GM21717 (cell line): ENCODE data around the gene RAP1GAP2.

Experiments used
- ATAC-seq: cut with Tn5 transposase; IDR thresholded peaks from one replicate; pipeline ENCODE4 v1.9.1; 2021; ENCODE audit warnings: mild to moderate bottlenecking, moderate library complexity; ENCODE audit not compliant: unreplicated experiment

The RAP1GAP2 gene

GRCh38 chr17:2906901-2907300 lies 110.7 kb downstream of the RAP1GAP2 start:
- no peak for ATAC-seq

GRCh38 chr17:2909175-2909845 lies 113.1 kb downstream of the RAP1GAP2 start:
- no peak for ATAC-seq

- no peak for ATAC-seq
Measured at GRCh38 chr17:2909846-2910234, 113.6 kb downstream of the RAP1GAP2 start.

DNA sequence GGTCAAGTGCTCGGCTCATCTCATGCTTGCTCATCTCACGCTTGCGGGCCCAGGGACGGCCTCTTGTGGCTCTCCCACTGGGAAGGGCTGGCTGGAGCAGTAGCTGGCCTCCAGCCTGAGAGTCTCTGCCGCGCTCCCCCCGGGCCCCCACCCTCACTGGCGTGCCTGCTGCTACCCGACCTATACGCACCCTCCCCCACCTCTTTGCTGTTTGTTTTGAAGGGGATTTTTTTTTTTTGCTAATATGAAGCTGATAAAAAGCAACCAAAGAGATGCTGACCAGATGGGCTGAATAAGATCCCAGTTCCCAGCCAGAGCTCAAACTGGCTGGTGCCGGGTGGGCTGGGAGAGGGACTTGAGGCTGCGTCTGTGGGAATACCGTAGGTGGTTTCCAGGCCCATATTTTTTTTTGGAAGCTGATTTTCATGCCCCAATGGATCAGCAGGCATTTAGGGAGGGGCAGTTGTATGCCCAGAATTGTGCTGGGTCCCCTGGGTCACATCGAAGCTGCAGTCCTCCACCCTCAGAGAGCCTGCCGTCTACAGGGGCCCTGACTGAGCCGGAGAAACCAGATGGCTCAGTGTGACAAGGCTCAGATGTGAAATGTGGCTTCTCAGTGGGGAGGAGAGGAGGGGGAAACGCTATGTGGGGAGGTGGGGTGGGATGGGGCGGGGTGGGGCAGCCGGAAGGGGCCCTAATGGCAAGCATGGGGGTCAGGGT lies 115.0 kb downstream of the RAP1GAP2 start:
- ATAC-seq: no peak

DNA sequence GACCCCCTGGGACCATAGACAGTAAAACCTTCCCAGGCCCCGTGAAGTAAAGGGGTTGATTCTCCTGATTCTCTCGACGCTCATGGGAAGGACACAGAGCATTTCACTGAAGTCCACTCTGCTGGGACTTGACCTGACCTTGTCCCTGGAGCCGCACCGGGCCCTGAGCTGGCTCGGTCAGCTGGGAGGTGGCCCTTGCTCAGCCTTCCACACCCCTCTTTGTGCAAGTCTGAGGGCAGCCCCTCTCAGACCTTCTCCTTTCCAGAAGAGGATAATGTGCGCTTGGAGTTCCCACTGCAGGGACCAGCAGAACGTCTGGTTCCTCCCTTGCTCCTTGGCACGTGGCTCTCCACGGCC lies 115.5 kb downstream of the RAP1GAP2 start:
- ATAC-seq: no peak

- ATAC-seq: no peak
Measured at GRCh38 chr17:2912754-2913153, 116.5 kb downstream of the RAP1GAP2 start.

DNA sequence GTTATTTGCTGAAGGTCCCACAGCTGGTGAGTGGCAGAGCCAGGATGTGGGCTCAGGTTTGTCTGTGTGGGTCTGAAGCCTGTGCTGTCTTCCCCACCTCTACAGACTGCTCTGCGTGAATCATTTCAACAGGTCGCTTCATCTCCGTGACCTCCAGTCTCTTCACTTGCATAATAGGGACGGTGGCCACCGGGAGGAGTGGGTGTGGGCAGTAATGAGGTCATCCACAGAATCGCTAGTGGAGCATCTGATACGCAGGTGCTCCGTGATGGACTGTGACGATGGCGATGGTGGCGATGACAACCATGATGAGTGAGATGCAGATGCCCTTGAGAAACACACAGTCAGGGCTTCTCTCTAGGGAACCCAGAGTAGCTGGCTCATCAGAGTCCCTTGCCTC lies 120.2 kb downstream of the RAP1GAP2 start:
- ATAC-seq: no peak

DNA sequence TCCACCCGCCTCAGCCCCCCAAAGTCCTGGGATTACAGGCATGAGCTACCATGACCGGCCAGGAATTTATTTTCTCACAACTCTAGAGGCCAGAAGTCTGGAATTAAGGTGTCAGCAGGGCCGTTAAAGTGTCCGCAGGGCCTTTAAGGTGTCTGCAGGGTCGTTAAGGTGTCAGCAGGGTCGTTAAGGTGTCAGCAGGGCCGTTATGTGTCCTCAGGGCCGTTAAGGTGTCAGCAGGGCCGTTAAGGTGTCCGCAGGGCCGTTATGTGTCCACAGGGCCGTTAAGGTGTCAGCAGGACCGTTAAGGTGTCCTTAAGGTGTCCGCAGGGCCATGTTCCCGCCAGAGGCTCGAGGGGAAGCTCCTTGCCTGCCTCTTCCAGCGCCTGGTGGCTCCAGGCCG lies 125.2 kb downstream of the RAP1GAP2 start:
- ATAC-seq: no peak

DNA sequence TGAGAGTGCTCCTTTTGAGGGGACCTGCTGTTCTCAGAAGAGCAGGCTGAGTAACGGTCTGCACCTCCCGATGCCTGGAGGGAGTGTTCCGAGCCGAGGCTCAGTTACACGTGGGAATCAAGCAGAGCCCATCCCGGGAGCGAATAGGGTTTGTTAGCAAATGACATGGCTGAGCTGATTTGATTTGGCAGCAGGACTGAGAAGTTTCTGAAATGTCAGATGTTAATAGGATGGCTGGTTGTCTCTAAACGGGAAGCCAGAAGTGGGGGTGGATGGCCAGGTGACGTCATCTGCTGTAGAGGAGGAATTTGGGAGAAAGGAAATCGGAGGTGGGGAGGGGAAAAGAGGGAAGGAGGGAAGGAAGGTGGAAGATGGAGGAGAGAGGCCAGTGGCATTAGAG lies 128.0 kb downstream of the RAP1GAP2 start:
- no peak for ATAC-seq

DNA sequence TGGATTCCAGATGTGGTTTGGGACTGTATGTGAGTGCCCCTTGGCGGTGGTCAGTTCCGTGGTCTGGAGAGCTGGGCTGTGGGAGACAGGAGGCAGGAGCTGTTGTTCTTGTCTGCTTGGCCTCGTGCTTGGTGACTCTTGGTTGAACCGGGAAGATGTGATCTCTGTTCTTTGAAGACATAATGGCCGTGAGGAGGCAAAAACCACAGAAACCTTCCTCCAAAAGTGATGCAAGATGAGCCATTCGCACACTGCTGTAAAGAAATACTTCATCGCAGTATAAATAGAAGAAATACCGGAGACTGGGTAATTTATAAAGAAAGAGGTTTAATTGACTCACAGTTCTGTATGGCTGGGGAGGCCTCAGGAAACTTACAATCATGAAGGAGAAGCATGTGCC lies 128.8 kb downstream of the RAP1GAP2 start:
- ATAC-seq: no peak

DNA sequence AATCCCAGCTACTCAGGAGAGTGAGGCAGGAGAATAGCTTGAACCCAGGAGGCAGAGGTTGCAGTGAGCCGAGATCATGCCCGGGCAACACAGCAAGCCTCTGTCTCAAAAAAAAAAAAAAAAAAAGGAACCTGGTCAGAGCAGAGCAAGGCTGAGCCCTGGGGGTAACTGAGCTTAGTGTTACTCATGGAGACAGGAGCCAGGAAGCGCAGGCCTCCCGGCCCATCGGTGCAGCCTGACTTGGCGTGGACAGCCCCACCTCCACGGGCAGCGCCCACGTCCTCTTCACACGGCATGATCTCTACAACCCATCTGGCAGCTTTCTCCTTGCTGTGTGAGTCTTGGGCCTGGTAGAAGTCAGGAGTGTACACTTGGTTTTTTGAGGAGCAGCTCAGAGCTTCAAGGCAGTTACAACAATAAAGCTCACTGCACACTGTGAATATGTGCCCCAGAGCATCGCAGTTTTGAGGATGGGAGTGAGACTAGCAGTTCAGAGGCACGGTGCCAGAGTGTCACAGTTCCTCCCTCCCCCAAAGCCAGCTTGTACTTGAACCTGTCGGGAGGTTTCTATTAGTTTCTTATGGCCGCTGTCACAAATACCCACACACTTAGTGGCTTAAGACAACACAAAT lies 129.9 kb downstream of the RAP1GAP2 start:
- ATAC-seq: no peak

GRCh38 chr17:2928294-2928890 lies 132.2 kb downstream of the RAP1GAP2 start:
- no peak for ATAC-seq

GRCh38 chr17:2929881-2930533 lies 133.8 kb downstream of the RAP1GAP2 start:
- ATAC-seq: no peak

DNA sequence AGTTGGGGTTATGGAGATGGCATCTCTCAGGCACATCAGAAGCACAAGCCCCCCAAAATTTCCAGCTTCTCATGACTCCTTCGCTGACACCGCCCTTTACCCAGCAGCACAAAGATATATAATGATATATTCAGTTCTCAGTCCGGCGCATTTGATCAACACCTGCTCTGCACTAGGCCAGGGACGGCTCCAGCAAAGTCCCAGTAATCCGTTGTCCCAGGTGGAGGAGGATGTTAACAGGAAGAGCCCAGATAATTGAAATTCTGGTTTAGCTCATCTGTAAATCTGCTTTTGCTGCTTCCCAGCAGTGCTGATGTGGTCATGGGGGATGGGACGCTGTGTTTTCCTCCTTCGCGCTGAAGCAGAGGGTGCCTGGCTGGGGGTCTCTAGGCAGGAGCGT lies 135.6 kb downstream of the RAP1GAP2 start:
- no peak for ATAC-seq

GRCh38 chr17:2932946-2933345 lies 136.7 kb downstream of the RAP1GAP2 start:
- ATAC-seq: no peak

DNA sequence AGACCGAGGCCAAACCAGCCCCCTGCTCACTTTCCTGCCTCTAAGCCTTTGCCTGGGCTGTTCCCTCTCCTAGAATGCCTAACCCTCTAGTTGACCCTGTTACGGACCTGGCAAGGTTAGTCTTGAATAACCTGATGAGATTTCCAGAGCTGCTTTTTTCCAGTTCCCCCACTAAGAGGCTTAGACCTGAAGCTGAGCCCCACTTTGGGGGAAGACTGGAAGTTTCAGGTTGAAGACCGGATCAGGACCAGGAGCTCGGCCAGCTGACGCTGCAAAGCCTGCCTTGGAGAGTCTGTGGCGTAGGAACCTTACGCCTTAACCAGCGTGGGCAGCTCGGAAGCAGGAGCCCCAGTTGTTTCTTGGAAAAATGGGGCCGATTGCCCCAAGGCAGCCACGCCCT lies 137.4 kb downstream of the RAP1GAP2 start:
- no peak for ATAC-seq

DNA sequence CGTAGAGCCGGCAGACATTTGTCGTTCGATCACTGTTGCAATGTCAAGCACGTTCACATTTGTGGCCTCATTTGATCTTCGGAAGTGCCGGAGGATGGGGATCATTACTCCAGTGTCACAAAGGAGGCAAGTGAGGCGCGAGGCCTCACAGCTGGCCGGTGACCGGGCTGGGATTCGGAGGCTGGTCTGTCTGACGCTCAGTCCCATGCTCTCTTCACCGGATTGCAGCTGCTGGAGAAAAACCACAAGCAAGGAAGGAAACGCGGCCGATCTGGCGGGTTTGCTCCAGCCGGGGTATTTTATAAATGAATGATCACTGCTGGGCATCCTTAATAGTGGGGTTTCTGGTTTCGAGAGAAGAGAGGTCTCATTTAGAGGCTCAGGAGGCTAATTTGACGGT lies 139.4 kb downstream of the RAP1GAP2 start:
- ATAC-seq: no peak

DNA sequence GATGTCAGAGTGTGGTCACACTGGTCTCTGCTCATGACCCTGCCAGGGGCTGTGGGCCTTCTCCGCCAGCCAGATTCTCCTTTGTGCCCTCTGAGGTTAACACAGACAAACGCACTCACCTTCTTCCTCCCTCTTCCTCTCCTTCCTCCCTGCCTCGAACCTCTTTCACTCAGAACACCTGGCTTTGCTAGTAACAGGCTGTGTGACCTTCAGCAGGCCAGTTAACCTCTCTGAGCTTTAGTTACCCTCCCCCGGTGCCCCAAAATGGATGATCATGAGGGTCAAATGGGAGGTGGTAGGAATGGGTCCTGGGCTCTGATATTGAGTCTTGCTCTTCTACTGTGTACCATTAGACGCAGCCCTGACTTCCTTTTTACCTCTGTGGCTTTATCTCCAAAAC lies 140.1 kb downstream of the RAP1GAP2 start:
- ATAC-seq: no peak

- no peak for ATAC-seq
Measured at GRCh38 chr17:2936771-2937321, 140.6 kb downstream of the RAP1GAP2 start.

GRCh38 chr17:2937331-2938003 lies 141.2 kb downstream of the RAP1GAP2 start:
- ATAC-seq: no peak
